Measurements from ENCODE around the gene NBEAL2.

Gene NBEAL2

GRCh38 chr3:46990573-46991374, 11.3 kb downstream of the NBEAL2 start:
- Histone ChIP-seq H3K27ac (no peak overlapping the region), H3K4me3 (no peak overlapping the region), H3K4me1 (peaks cover 0 to 3% (median 0%) of the 10 kb centered on the region in 4 donors), H3K36me3 (peaks cover 0 to 73% (median 14%) of the 10 kb centered on the region in 3 donors), H3K27me3 (no peaks in the 10 kb centered on the region), H3K9me3 (no peaks in the 10 kb centered on the region)
- intact Hi-C loops (cut with DNase I; ENCODE audit: low total_unique reads) = loop anchor here (10.0 kb wide), 1 partner anchor 286 kb away; the partner anchor contains the start of gene TMIE
- no peak for TF ChIP-seq CTCF (IDR thresholded peaks at IDR 0.05)
- no peak for DNase-seq

GRCh38 chr3:46991406-46992165, 12.1 kb downstream of the NBEAL2 start:
- intact Hi-C loops (cut with DNase I; ENCODE audit: low total_unique reads) = loop anchor here (10.0 kb wide), 1 partner anchor 287 kb away; the partner anchor contains the start of gene TMIE
- Histone ChIP-seq H3K4me1 (peaks cover 0 to 3% (median 0%) of the 10 kb centered on the region in 4 donors), H3K36me3 (peaks cover 0 to 81% (median 18%) of the 10 kb centered on the region in 3 donors)

GRCh38 chr3:46992231-46992630, 12.8 kb downstream of the NBEAL2 start:
- Histone ChIP-seq H3K27me3 (no peaks in the 10 kb centered on the region), H3K9me3 (no peaks in the 10 kb centered on the region), H3K27ac (no peak overlapping the region), H3K36me3 (peaks cover 0 to 85% (median 18%) of the 10 kb centered on the region in 3 donors), H3K4me1 (peaks cover 0 to 3% (median 0%) of the 10 kb centered on the region in 4 donors), H3K4me3 (no peak overlapping the region)
- intact Hi-C loops (cut with DNase I; ENCODE audit: low total_unique reads) = loop anchor here (10.0 kb wide), 1 partner anchor 287 kb away; the partner anchor contains the start of gene TMIE
- TF ChIP-seq CTCF (IDR thresholded peaks at IDR 0.05) = no peak
- DNase-seq = no peak

More at GRCh38 chr3:46991406-46992165, 12.1 kb downstream of the NBEAL2 start:
- Histone ChIP-seq H3K9me3 (no peaks in the 10 kb centered on the region), H3K27me3 (no peaks in the 10 kb centered on the region), H3K27ac (no peak overlapping the region), H3K4me3 (no peak overlapping the region)
- no peak for TF ChIP-seq CTCF (IDR thresholded peaks at IDR 0.05)
- no peak for DNase-seq

- Histone ChIP-seq H3K27me3 (no peaks in the 10 kb centered on the region), H3K4me3 (no peak overlapping the region), H3K27ac (no peak overlapping the region), H3K9me3 (no peaks in the 10 kb centered on the region), H3K36me3 (peaks cover 0 to 96% (median 18%) of the 10 kb centered on the region in 3 donors), H3K4me1 (no peaks in the 10 kb centered on the region)
- no peak for TF ChIP-seq CTCF (IDR thresholded peaks at IDR 0.05)
- DNase-seq = no peak
- intact Hi-C loops (cut with DNase I; ENCODE audit: low total_unique reads) = loop anchor here (10.0 kb wide), 1 partner anchor 288 kb away; the partner anchor contains the start of gene TMIE
Observed at GRCh38 chr3:46993292-46993691, 13.8 kb downstream of the NBEAL2 start.

GRCh38 chr3:46993986-46994385, 14.5 kb downstream of the NBEAL2 start:
- H3K4me3 ChIP-seq = no peak overlapping the region
- TF ChIP-seq CTCF (IDR thresholded peaks at IDR 0.05) = no peak
- intact Hi-C loops (cut with DNase I; ENCODE audit: low total_unique reads) = loop anchor here (10.0 kb wide), 1 partner anchor 289 kb away; the partner anchor contains the start of gene TMIE
- no peak overlapping the region for H3K27ac ChIP-seq
- peaks cover 0 to 98% (median 18%) of the 10 kb centered on the region in 3 donors for H3K36me3 ChIP-seq
- H3K9me3 ChIP-seq = no peaks in the 10 kb centered on the region
- H3K4me1 ChIP-seq = no peaks in the 10 kb centered on the region
- no peaks in the 10 kb centered on the region for H3K27me3 ChIP-seq
- no peak for DNase-seq

All from tibial artery (tissue), 4 donors.